Activated naive CD8-positive, alpha-beta T cell treated with anti-CD3 and anti-CD28 coated beads, Interleukin-2, amount 50 U/mL, for 16 hours (primary cell): ENCODE data around the gene DNPEP.

Experiments used
- DNase-seq: peaks from one replicate; pipeline ENCODE4 v3.0.0-alpha.2; 2020; ENCODE audit warnings: low read depth, low spot score

DNPEP gene

GRCh38 chr2:219362072-219362471, 25.6 kb downstream of the DNPEP start:
- DNase-seq: no peak

GRCh38 chr2:219358170-219359075, 29.3 kb downstream of the DNPEP start:
- no peak for DNase-seq

- no peak for DNase-seq
These were observed 30.9 kb downstream of the DNPEP start for GRCh38 chr2:219356834-219357233.

- DNase-seq: no peak
These were observed 33.1 kb downstream of the DNPEP start for GRCh38 chr2:219354582-219354981.

GRCh38 chr2:219353129-219353528, 34.6 kb downstream of the DNPEP start:
- no peak for DNase-seq

GRCh38 chr2:219352448-219353023, 35.2 kb downstream of the DNPEP start:
- DNase-seq: peak; percentile 39

GRCh38 chr2:219350710-219351221, 36.9 kb downstream of the DNPEP start:
- no peak for DNase-seq

GRCh38 chr2:219350215-219350614, 37.5 kb downstream of the DNPEP start:
- no peak for DNase-seq

- no peak for DNase-seq
These were observed 42.8 kb downstream of the DNPEP start for GRCh38 chr2:219344751-219345430.

- no peak for DNase-seq
These were observed 52.3 kb downstream of the DNPEP start for GRCh38 chr2:219335373-219335786.

GRCh38 chr2:219334076-219334475, 53.6 kb downstream of the DNPEP start:
- DNase-seq: no peak

GRCh38 chr2:219332542-219332941, 55.2 kb downstream of the DNPEP start, which contains the start of gene RESP18:
TSS of gene RESP18 (minus strand) at chr2:219332744.
- no peak for DNase-seq

GRCh38 chr2:219331560-219332213, 56.0 kb downstream of the DNPEP start:
- no peak for DNase-seq

GRCh38 chr2:219327719-219328118, 60.0 kb downstream of the DNPEP start:
- DNase-seq: no peak

GRCh38 chr2:219325657-219326315, 61.9 kb downstream of the DNPEP start:
- DNase-seq: no peak

GRCh38 chr2:219325136-219325535, 62.6 kb downstream of the DNPEP start:
- no peak for DNase-seq

- DNase-seq: no peak
These were observed 64.3 kb downstream of the DNPEP start for GRCh38 chr2:219323434-219323833.
